Mesangial cell (primary cell): Measurements from ENCODE around the gene ATXN7. TPM values are rescaled to one million over a fixed set of nuclear protein-coding genes. Genes with fewer than 3 reads are reported as not detected.

Experiments
- total RNA-seq: library from RNA; depleted of rRNA; stranded (reverse); fragments of >200 nt; gene quantifications from 2 replicates; pipeline ENCODE4 v1.2.3, GENCODE V29; 2015

Gene ATXN7
- total RNA-seq: 4.7 and 8.1 TPM in 2 replicates

GRCh38 chr3:63863150-63864007 lies at the start of gene ATXN7, which contains the start of gene THOC7:
Gene ATXN7, plus strand, starts transcription at chr3:63863867. Its CDS starts 48,732 bp downstream, at chr3:63912599.
Gene THOC7, minus strand, starts transcription at chr3:63863805. Its CDS starts 15 bp downstream, at chr3:63863790.

GRCh38 chr3:63819151-63819398 lies 44.6 kb upstream of the ATXN7 start, which contains the start of gene C3orf49:
Gene C3orf49, plus strand, starts transcription at chr3:63819299. Its CDS starts 173 bp downstream, at chr3:63819472.

DNA sequence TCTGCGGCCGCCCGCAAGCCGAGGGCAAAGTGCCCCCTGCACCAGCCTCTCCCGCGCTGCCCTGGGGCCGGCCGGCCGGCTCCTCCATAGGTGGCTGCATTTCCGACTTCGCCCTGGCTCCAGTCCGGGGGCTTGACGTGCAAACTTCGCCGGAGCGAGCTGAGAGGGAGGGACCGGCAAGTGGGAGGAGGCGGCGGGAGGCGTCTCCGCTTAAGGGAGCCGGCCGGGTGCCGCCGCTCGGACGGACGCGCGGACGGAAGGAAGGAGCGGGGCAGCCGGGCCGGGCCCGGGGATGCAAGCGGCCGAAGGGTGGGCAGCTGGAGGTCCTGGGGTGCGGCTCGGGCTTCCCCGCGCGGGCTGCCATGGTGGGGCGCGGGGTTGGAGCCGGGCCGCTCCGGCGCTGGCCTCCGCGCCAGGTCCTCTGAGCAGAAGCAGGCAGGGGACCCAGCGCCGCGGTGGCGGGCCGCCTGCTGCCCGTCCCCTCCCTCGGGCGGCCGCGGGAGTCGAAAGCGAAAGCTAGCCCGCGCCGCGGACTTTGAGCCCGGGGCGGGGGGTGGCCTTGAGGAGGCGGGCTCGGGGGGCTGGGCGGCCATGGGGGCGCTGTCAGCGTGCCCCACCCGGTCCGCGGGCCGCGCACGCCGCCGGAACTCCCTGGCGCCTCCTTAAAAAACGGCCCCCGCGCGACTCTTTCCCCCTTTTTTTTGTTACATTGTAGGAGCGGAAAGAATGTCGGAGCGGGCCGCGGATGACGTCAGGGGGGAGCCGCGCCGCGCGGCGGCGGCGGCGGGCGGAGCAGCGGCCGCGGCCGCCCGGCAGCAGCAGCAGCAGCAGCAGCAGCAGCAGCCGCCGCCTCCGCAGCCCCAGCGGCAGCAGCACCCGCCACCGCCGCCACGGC lies 48.5 kb downstream of the ATXN7 start, which contains the start of gene SCAANT1:
Gene SCAANT1, minus strand, starts transcription at position 511 of the 895 bp plus-strand sequence.

DNA sequence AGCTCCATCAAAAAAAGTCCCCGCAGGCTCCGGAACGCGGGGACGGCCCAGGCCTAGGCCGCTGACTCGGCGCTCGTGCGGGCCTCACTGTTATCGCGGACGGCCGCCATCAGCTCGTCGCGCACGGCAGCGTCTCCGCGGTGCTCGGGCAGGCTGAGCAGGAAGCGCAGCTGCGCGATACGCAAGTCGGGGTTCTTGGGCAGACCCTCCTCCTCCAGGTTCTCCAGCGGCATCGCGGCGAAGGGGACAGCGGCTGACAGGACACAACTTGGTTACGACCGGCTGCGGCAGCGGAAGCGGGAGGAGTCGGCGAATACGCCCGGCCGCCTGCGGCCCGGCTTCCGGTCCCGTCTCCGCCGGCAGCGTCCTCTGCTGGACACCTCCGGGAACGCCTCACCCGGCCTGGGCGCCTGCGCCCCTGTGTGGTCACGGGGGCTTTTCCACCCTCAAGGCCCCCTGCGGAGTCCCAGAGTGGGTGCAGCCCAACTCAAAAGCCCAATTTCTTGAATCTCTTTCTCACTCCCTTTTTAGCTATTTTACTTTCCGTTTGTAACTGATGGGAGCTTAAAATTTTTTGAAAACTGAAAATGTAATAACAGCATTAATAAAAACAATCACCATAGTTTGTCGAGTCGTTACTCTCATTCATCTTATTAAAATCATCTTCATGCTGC lies 159.7 kb downstream of the ATXN7 start, which contains the start of gene PSMD6:
Gene PSMD6, minus strand, starts transcription at position 308 of the 674 bp plus-strand sequence. Its CDS starts 75 bp downstream, at position 233.

Other genes starting within 250 kb of the ATXN7 start
- gene SNTN, start 211.2 kb upstream of the ATXN7 start, total RNA-seq: not detected in 2 replicates
- gene C3orf49, start 44.6 kb upstream of the ATXN7 start, total RNA-seq: not detected in 2 replicates
- gene THOC7, start 62 bp upstream of the ATXN7 start, total RNA-seq: 21.0 and 40.6 TPM in 2 replicates
- gene SCAANT1, start 48.5 kb downstream of the ATXN7 start, total RNA-seq: not detected in 2 replicates
- 54.9 and 81.8 TPM in 2 replicates for gene PSMD6, start 159.6 kb downstream of the ATXN7 start, total RNA-seq